EH (cell line): Measurements from ENCODE around the gene LRRC14B.
A peak's percentile ranks its signal among the peaks of the same experiment; 100 is the strongest.
"Not testable (repeated sequence)": the region's sequence is repeated elsewhere in the genome, so short reads cannot be mapped to it uniquely, and the experiment has no call there.

ENCODE experiments used
- DNase-seq: peaks from one replicate; pipeline ENCODE4 v3.0.0-alpha.2; 2015; ENCODE audit warnings: low read depth

Gene LRRC14B

GRCh38 chr5:160921-161802 is 30.1 kb upstream of the LRRC14B start:
- no peak for DNase-seq

- no peak for DNase-seq
Measured at GRCh38 chr5:161803-162110, 29.5 kb upstream of the LRRC14B start.

DNA sequence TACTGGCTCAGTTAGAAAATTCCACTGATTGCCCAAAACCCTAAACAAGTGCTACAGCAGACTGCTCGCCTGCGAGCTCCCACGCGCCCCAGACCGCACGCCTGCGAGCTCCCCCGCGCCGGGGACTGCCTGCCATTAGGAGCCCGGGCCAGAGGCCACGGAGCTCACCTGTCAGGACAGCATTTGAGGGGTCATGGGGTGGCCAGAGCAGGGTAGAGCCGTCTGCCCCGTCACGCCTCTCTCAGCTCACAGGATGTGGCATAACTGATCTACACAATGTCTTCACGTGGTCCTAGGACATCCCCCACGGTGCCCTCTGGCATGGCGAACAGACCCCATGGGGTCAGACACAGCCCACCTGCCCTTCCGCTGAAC is 29.1 kb upstream of the LRRC14B start:
- no peak for DNase-seq

DNA sequence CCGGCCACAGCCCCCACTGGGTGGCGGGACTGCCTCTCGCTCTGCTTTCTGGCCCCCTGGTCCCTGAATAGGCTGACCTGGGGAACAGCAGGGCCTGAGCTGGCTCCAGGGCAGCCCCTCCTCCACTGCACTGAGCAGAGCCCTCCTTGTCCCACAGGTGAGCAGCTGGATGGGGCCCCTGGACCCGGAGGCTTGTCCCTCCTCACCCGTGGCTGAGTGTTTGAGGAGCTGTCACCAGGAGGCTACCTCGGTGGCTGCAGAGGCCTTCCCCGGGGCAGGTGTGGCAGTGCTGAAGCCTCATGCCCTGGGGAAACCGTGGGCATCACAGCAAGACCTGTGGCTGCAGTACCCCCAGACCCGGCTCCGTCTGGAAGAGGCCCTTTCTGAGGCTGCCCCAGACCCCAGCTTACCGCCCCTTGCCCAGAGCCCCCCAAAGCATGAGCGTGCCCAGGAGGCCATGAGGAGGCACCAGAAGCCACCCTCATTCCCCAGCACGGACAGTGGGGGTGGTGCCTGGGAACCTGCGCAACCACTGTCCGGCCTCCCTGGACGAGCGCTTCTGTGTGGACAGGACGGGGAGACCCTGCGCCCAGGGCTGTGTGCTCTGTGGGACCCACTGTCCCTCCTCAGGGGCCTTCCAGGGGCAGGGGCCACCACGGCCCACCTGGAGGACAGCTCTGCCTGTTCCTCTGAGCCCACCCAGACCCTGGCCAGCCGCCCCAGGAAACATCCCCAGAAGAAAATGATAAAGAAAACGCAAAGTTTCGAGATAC is 28.5 kb upstream of the LRRC14B start:
- DNase-seq = no peak

GRCh38 chr5:163338-163620 is 28.0 kb upstream of the LRRC14B start:
- no peak for DNase-seq

- DNase-seq = no peak
Measured at GRCh38 chr5:163841-164240, 27.5 kb upstream of the LRRC14B start.

DNA sequence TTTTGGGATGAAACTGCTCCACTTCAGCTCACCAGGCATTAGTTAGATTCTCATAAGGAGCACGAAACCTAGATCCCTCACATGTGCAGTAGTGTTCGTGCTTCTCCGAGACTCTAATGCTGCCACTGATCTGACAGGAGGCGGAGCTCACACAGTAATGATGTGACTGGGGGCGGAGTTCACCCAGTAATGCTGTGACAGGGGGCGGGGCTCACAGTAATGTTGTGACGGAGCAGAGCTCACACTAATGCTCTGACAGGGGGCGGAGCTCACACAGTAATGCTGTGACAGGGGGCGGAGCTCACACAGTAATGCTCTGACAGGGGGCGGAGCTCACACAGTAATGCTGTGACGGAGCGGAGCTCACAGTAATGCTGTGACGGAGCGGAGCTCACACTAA is 27.1 kb upstream of the LRRC14B start:
- DNase-seq = no peak

- not testable (repeated sequence) for DNase-seq
Measured at GRCh38 chr5:164783-165182, 26.5 kb upstream of the LRRC14B start.

GRCh38 chr5:166441-167372 is 24.6 kb upstream of the LRRC14B start:
- no peak for DNase-seq

GRCh38 chr5:167511-167910 is 23.8 kb upstream of the LRRC14B start:
- DNase-seq = peak; percentile 51

- peak; percentile 99 for DNase-seq
Measured at GRCh38 chr5:167982-168660, 23.2 kb upstream of the LRRC14B start.

- DNase-seq = peak; percentile 99
Measured at GRCh38 chr5:169071-169727, 22.1 kb upstream of the LRRC14B start.

GRCh38 chr5:169728-170094 is 21.6 kb upstream of the LRRC14B start:
- no peak for DNase-seq

GRCh38 chr5:170971-171800 is 20.1 kb upstream of the LRRC14B start:
- DNase-seq = no peak

GRCh38 chr5:171801-172331 is 19.4 kb upstream of the LRRC14B start:
- DNase-seq = no peak

DNA sequence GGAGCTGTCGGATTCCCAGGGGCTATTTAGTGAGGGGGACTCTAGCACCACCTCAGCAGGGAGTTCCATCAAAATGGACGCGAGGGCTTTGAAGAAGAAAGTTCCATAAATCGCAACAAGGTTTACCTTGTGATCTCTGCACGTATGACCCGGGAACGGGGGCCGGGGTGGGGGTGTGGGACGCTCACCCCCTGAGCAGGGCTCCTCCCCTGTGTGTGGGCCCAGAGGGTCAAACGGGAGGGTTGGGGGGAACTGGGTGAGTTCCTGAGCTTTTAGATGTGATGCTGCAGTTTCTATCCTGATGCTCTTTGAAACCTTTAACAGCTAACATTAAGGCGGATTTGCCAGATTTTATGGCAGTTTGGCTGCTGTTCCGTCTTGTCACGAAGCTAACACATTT is 18.9 kb upstream of the LRRC14B start:
- no peak for DNase-seq

DNA sequence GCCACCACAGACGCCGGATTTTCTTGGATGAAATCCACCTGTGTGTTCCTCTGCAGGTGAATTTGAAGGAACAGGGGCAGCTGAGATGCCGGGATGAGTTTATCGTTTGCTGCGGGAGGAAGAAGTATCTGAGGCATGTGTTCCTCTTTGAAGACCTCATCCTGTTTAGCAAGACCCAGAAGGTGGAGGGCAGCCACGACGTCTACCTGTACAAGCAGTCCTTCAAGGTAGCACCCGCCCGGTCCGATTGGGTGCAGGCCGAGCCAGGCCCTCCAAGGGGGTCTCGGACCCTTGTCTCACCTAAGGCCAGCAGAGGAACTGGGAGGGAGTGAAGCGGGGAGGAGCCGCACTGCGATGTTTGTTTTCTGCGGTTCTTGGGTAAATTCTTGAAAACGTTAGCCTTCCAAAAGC is 18.4 kb upstream of the LRRC14B start:
- DNase-seq = no peak

DNA sequence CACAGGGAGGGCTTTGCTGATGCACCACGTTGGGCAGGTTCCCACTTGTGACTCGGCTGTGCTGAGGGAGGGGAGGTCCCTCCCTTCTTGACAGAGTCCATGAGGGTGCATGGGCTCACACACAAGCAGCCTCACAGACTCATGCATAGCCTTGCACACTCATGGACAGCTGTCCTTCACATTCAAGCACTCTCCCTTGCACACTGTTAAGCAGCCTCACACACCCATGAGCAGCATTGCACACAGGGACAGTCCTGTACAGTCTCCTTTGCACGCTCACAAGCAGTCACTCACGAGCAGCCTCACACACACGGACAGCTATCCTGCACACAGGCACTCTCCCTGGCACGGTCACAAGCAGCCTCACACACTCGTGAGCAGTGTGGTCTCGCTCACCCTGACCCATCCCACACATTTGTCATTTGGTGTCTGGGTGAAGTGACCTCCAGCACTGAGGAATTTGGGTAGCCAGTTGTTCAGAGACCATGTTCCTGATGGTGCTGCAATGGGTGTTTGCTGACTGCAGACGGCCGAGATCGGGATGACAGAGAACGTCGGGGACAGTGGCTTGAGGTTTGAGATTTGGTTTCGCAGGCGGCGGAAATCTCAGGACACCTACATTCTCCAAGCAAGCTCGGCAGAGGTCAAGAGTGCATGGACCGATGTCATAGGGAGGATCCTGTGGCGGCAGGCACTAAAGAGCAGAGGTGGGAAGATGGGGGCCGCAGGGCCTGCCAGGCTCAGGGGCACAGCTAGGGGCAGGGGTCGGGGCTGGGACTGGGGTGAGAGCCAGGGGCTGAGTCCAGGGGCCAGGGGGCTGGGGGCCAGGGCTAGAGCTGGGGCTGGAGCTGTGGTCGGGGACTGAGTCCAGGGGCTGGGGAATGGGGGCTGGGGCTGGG is 17.7 kb upstream of the LRRC14B start:
- DNase-seq = no peak

DNA sequence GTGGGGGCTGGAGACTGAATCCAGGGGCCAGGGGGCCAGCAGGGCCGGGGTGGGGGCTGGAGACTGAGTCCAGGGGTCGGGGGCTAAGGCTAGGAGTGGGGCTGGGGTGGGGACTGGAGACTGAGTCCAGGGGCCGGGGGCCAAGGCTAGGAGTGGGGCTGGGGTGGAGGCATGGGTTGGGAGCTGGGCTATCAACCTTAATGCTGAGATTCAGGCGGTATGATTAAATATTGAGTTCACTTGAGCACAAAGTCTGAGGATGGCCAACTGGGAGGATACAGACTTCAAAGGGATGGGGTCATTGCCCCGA is 17.0 kb upstream of the LRRC14B start:
- no peak for DNase-seq
